A204.1 (cell line): ENCODE data around the gene SPCS2.

ENCODE experiments used
- FAIRE-seq: peaks from 2 replicates; lab custom pipeline; 2012; peaks lifted over from hg19 to GRCh38; lab: Jason Lieb, UNC

The SPCS2 gene

DNA sequence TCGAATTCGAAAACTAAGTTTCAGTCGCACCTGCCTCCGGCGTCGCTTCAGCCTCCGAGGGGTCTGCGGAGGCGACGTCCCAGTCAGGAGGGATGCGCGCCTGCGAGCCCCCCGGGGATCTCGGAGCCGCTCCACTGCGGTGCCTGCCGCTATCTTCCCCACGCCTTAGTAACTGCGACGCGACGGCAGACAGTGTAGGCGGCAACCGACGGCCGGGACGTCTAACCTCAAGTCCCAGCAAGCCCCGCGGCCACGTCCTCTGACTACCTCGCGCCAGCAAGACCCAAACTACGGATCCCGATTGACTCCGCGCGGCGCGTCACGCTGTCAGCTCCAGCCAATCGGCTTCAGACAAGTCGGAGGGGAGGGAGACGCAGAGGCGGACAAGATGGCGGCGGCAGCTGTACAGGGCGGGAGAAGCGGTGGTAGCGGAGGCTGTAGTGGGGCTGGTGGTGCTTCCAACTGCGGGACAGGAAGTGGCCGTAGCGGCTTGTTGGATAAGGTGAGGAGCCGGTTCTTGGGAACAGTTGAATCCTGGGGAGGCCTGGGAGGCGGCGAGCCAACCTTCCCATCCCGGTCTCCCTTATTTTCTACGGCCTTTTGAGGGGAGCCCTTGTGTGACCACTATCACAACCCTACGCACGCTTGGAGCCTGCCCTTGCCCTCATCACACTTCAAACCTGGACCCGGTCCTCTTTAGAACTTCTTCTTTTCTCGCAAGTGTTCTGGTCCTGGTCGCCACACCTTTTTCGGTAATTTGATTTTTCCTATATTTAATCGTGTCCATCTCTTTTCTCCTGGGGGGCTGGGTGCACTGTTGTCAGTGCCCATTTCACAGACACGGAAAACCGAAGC, at the start of gene SPCS2, which contains the start of gene XRRA1:
TSS of gene SPCS2 (plus strand) at position 369 of the 855 bp plus-strand sequence. CDS start at position 389, 20 bp downstream.
TSS of gene XRRA1 (minus strand) at position 194 of the 855 bp plus-strand sequence. CDS start 8,213 bp downstream, outside the sequence.
- peak; percentile 92 for FAIRE-seq

DNA sequence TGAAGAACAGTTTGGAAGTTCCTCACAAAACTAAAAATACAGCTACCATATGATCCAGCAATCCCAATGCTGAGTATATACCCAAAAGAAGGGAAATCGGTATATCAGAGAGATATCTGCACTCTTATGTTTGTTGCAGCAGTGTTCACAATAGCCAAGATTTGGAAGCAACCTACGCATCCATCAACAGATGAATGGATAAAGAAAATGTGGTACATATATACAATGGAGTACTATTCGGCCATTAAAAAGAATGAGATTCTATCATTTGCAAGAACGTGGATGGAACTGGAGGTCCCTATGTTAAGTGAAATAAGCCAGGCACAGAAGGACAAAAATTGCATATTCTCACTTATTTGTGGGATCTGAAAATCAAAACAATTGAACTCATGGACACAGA, 46.7 kb upstream of the SPCS2 start:
- no peak for FAIRE-seq

DNA sequence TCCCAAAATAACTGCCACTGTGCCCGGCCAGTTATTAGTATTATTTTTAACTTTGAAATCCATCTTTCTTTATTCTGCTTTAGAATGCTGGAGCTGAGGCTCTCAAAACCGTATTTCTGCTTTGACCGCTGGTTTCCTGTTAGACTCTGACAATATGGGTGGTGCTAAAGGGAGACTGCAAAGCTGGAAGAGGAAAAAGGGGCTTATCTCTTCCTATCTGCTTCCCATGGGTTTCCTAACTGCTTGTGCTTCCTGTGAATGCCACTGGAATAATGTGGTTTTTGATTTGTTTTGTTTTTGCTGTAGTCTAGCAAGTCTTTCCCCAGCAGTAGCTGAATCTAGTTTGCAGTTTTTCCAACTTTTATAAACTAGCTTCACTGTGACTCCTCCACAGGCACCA, 43.7 kb upstream of the SPCS2 start:
- no peak for FAIRE-seq

DNA sequence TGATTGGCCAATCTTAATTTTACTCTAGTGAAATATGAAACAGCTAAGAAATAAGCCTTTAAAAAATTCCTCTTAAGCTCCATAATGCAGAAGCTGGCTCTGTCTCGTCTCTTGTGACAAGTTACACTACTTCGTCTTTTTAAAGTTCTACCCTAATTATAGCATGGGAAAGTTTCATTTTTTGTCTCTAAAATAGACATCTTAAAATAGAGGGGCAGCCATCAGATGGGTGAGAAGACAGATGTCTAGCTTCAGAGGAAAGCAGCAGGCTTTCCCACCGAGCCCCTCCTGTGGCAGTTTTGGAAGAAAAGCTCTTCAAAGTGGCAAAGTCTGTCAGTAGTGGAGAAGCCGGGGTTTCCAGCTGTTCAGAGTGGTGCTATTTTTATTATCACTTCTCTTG, 39.7 kb upstream of the SPCS2 start:
- FAIRE-seq, result no peak

DNA sequence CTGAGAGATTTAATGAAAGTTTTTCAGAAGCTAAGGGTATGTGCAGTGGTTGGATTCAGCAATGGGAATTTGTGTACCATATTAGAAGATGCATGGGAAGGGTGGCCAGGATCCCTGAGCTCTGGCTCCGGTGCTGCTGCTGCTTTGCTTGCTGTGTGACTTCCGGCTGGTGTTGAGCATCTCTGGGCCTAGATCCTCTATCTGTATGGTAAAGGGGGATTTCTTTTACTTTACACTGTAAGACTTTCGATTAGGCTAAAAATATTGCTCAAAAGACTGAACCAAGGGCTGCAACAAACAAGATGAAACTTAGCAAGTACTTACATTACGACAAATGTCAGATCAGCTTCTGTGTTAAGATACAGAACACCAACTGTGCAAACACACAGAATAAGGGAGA, 39.3 kb upstream of the SPCS2 start:
- no peak for FAIRE-seq

DNA sequence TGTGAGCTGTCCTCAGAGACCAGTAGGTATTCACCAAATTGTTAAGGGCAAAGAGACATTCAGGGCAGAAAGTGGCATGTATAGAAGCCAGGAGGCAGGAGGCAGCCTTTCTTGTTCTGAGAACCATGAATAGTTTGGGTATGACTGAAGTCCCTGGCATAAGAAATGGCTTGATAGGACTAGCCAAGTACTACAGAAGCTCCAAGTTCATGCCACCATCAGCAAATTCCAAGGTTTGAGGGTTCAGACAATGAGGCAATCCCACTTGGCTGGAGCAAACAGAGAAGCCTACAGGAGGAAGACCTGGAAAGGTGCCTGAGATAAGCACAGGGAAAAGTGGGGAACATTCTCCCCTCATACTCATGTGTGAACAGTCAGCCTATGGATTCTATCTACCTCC, 25.9 kb upstream of the SPCS2 start:
- no peak for FAIRE-seq

DNA sequence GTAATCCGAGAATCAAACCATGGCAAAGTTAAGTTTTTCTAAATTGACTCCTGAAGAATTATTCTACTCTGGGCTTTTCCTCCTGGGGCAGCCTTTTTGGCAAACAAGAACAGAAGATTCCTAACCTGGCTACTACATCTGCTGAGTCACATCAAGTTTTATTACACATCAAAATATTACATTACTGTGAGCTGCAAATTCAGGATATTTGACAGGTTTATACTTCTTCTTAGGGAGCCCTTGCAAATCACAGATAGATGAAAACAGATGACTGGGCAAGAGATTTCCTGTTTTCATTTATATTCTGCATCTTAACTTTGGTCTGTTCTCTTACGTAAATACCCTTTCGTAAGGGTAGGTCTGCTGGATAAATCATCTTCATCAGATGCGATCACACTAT, 23.8 kb upstream of the SPCS2 start:
- no peak for FAIRE-seq

DNA sequence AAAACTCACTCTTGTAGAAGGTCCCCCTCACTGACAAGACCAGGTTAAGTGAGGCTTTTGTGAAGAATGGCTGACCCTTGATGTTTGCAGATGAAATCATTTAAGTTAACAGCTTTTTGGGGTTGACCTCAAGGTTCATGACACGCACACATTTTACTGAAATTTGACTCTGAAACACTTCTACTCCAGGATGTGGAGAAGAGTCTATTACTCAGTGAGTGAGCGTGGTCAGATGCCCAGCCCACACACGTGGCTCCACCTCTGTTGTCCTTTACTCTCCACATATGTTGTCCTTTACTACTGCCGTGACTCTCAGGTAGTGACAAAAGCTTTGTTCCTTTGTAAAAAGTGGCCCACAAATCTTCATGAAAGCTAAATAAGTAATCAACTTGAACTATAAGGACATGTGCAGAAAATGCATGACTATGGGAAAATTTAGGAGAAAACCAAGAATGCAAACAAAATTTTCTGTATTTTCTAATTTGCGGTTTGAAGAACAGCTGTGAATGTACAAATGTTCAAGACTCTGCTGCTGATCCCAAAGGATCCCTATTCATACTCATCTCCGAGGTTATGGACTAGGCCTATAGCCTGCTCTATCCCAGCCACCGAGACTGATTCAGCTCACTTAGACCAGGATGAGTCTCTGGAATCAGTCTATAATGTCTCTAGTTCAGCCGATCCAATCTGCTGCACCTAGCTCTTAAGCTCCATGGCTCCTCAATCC, 22.6 kb upstream of the SPCS2 start:
- no peak for FAIRE-seq

DNA sequence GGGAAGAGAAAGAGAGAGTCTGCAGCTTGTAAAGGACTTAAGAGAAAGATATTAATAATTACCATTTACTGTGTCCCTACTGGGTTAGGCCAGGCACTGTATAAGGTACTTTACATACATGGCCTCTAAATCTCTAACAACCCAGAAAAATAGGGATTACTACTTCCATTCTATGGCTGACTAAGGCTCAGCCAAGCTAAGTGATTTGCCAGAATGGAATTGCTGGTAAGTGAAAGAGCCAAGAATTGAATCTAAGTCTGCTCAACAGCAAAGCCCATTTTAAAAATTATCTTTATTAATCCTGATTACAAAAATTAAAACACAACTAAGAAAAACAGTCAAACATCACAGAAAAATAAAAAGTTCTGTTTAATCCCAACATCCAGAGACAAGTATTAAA, 21.6 kb upstream of the SPCS2 start:
- FAIRE-seq, result no peak

DNA sequence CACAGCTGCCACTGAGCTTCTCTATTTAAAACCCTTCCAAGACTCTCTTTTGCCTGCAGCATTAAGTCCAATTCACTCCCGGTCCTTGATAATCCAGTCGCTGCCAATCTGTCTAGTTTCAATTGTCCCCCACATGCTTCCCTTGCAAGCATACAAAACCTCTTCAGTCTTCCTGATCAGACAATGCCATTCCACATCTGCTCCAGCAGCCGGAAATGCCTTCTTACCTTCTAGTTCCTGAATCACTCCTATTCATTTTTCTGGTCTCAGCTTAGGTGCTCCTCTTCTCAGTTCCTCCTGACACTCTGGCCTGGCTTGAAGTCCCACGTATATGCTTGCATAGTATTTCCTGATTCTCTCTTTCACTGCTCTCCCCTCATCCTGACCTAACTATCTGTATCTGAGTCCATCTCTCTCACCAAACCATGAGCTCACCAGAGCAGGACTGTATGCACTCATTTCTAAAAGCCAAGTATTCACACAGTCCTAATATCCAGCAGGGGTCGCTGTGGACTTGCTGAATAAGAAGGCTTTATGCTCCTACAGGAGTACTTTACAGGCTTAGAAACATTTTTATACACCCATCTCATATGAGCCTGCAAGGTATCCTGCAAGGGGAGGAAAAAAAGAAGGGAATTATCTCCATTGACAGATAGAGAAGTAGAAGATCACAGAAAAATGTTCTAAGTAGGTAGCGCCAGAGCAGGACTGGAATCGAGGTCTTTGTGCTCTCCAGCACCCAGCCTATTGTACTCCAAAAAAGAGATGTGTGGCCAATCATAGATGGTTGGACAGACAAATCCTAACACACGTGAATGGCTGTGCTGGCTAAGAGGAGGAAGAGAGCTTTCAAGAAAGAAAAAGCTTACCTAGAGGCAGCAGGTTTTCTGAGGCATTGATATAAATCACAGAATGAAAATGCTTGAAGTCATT, 19.4 kb upstream of the SPCS2 start:
- peak; percentile 19 for FAIRE-seq

DNA sequence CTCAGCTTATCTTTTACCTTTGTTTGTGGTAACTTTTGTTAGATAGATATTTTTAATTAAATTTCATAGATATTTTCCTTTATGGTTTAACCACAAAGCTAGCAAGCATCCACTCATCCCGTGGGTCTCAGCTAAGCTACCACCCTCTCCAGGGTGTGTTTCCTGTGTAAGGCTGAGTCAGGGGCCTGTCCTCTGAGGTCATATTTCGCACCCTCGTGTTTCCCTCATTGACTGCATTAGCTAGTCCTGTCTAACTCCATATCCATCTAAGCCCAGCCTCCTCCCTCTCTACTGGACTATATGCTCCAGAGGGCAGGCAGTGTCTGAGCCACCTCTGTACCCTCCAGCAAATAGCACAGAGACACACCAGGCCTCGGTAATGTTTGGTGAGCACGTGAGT, 16.9 kb upstream of the SPCS2 start:
- no peak for FAIRE-seq

DNA sequence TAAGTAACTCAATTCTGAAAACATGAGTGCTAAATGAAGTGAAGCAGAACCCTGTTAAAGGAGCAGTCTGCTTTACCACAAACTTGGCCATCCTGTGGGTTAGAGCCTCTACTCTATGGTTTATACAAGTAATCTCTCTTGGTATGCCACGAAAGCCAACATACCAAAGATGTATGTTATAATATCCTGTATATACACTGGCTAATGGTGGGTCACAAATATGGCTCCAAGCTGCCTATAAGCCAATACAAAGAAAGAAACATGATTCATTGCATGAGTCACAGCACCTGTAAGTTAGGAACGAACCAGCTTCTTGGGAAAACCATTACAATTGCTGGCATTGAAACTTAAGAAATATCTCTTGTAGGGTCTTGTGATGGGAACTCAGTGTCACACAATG, 16.3 kb upstream of the SPCS2 start:
- no peak for FAIRE-seq

DNA sequence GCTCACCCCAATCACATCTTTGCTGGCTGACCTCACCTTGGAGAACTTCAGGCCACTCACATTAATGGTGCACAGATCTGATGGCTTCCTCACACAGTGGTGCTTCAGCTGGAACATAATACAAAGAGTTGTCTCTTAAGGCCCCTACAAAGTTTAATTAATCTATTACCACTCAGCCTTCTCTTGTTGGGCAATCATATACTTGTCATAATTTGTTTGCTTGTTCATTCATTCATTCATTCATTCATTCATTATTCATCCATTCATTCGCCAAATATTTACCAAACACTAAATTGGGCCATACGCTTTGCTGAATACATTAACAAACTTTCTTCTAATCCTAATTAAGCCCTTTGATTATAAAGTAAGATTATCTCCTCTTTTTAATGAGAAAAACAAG, 15.3 kb upstream of the SPCS2 start:
- FAIRE-seq, result no peak

DNA sequence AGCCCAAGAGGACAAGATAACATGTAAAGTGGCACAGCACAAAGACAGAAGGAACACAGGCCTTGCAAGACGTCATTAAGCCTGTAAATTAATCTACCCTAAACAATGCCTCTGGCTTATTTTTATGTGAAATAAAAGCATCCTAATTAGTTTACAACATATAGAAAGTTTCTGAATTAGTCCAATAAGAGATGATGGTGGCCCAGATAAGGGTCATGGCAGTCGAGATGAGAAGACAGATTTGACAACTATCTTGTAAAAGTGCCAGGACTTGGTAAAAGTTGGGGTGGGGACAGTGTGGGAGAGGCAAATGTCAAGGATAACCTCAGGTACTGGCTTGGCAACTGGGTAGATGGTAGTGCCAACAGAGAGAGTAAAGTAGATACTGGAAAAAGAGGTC, 13.8 kb upstream of the SPCS2 start:
- FAIRE-seq, result no peak

DNA sequence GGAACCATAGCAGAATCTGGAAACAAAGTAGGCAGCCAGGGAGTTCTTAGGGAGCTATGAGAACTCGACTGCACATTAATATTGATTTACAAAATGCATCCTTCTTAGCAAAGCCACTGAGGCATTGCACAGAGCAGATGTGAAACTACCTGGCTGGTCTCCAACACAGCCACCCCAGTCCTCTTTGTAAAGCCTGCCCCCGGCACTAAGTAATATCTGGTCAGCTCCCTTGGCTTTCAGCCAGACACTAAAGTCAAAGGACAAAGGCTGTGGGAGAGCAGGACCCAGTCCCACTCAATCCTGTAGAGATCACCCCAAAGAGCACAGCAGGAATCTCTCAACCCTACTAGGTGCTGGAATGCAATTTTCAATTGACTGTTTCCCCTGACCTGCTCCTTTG, 13.0 kb upstream of the SPCS2 start:
- FAIRE-seq, result no peak

DNA sequence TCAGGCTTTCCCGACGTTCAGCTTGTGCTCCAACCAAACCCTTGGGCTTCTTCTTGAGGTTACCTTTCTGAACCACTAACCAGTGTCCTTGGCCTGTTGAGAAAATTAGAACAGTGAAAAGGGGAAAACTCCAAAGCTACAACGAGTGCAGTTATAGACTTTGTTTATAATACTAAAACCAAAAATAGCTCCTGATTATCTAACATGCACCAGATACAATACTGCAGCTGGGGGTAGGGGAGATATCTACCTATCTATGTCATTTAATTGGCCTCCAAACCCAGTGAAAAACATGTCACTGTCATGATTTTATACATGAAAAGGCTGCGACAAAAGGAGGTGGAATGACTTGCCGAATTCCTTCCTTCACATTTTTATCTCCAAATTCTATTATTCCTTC, 12.1 kb upstream of the SPCS2 start:
- no peak for FAIRE-seq

DNA sequence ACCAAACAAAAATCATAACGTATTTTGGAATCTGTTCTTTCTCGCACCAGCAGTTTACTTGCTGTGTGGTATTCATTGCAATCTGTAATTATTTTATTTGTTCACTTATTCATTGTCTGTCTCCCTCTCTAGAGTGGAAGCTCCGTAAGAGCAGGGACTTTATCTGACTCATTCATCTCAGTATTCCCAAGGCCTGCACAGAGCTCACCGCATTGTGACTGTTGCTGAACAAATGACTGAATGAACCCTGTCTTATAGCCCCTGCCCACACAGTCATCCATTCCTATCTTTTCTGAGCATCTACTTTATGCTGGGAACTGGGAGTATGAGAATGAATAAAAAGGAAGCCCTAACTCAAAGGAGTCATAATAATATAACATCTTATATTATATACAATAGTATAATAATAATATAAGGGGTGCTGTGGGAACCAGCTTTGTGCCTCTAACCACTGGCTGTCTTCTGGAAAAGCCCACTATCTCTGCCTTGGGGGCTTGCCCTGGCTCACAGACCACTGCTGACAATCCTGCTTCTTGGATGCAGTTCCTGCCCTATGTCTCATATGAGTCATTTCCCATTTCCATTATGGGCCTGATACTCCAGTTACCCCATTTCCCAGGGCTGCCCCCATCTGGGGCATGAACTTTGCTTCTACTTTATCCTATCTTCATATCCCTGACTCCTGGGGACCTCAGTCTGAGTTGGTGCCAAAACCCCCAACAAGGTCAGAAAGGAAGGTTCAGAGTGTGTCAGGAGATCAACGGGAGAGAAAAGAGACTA, 11.2 kb upstream of the SPCS2 start:
- no peak for FAIRE-seq

DNA sequence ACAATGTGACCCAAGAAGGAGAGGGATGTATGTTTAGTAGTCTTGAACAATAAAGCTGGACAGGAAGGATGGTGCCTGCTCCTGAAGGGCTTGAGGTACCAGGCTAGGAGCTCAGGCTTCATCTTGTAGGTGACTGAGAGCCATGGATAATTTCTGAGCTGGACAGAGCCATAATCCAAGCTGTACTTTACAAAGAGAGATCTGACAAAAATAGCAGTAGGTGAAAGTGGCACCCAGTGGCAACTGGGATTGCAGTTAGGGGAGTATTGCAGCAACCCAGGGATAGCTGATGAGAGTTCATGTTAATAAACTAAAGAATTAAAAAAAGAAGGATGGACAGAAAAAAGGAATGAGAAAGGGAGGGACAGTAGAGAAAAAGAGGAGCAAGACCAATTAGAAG, 7.6 kb upstream of the SPCS2 start:
- FAIRE-seq, result no peak

DNA sequence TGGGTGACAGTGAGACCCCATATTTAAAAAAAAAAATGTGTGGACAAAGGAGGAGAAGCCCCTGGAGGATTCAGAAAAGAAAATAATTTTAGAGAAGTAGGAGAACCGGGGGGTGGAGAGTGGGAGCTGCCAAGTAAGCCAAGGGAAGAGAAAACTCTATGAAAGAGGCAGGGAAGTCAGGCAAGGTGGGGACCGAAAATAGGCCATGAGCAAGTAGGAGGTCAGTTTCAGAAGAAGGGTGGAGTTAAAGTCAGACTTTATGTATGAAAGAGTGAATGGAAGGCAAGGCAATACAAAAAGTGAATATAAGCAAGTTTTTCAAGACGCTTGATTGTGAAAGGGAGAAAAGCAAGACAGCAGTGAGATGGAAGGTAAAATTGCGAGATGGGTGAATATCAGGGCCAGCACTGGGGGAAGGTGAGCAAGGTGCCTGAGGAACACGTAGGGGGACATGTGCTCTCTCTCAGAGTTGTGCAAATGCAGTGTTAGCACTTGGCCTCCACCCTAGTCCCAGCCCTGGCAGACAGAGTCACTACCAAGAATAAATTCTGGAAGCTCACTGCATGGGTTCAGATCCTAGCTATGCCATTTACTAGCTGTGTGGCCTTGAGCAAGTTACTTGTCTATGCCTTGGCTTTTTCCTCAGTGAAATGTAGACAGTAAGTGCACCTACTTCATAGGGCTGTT, 6.8 kb upstream of the SPCS2 start:
- FAIRE-seq, result no peak

DNA sequence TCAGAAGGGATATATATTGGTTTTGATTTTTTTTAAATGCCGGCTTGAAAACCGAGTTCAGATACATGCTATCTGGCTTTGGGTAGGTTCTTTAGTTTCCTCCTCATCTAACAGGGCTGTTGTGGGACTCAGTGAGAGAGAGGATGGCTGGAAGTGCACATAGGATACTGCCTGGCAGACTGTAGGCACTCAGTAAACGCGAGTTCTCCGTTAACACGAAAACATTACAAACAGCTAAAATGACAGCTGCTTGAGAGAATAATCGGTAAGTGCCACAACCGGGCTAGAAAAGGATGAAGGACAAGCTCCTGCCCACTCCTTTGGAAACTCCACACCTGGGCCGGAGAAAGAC, 544 bp upstream of the SPCS2 start:
- FAIRE-seq, result no peak

DNA sequence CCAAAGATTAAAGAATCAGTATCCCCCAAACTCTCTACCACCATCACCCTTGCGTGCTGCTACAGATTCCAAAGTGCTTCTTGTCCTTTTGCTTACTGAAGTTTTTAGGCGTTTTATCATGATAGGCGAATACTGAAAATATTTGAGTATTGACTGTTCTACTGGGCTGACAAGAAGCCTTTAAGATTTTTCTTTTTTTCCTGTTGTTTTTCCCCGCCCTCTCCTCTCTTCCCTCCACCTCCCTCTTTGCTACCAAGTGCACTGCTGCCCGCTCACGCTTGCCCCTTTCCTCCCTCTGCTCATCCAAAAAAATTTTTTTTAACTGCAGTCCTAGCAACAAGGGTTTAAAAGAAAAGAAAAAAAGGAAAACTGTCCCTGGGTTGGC, 679 bp downstream of the SPCS2 start:
- FAIRE-seq, result no peak
